Transverse colon (tissue), 4 donors: ENCODE data around the gene HHIP. TPM values are rescaled to one million over a fixed set of nuclear protein-coding genes. Genes with fewer than 3 reads are reported as not detected.

Experiments
- DNase-seq: peaks from one replicate; pipeline ENCODE4 v3.0.0-alpha.2; 2019
- H3K27ac ChIP-seq, 4 donors: fragments of 200-600 bp; sonication (generic); 2 replicates each; pipeline ENCODE4 v1.5.1; 2016 to 2018; ENCODE audit warnings: inconsistent platforms in 4 of 4
- H3K27me3 ChIP-seq: fragments of 200-600 bp; sonication (generic); 2 replicates; pipeline ENCODE4 v1.5.1; 2017; ENCODE audit warnings: inconsistent platforms
- H3K36me3 ChIP-seq, 4 donors: fragments of 200-600 bp; sonication (generic); 2 replicates each; pipeline ENCODE4 v1.5.1; 2017 to 2019; ENCODE audit warnings: inconsistent platforms in 4 of 4
- H3K4me1 ChIP-seq, 4 donors: fragments of 200-600 bp; sonication (generic); 2 replicates each; pipeline ENCODE4 v1.5.1; 2017 to 2020; ENCODE audit warnings: inconsistent platforms in 4 of 4
- H3K4me3 ChIP-seq, 4 donors: fragments of 200-600 bp; sonication (generic); 1 replicate in 1 of 4; 2 replicates in 3 of 4; pipeline versions ENCODE4 v1.5.1 to v1.6.1; 2017 to 2019; ENCODE audit warnings: inconsistent platforms in 4 of 4
- H3K9me3 ChIP-seq, 2 donors: fragments of 200-600 bp; sonication (generic); 2 replicates each; pipeline ENCODE4 v1.5.1; 2017 to 2019; ENCODE audit warnings: inconsistent platforms in 2 of 2
- CTCF ChIP-seq, 5 experiments: fragments of 200-600 bp in 3 of 5; fragments of 450-650 bp in 2 of 5; sonication (generic) in 3 of 5; IDR thresholded peaks; 1 replicate in 2 of 5; 2 replicates in 3 of 5; pipeline ENCODE4 v1.5.1; 2016 to 2017; ENCODE audit warnings: antibody characterized with exemption in 5 of 5, inconsistent platforms in 3 of 5, mild to moderate bottlenecking in 2 of 5, moderate library complexity in 1 of 5
- EP300 ChIP-seq: sonication (generic); formaldehyde crosslinking; IDR thresholded peaks from one replicate; pipeline ENCODE4 v1.6.1; 2017; ENCODE audit warnings: antibody characterized with exemption, low read depth
- POLR2A ChIP-seq: fragments of 450-650 bp; IDR thresholded peaks from one replicate; pipeline ENCODE4 v1.6.1; 2016; ENCODE audit warnings: antibody characterized with exemption, mild to moderate bottlenecking, moderate library complexity
- POLR2AphosphoS5 ChIP-seq, 3 donors: sonication (generic); formaldehyde crosslinking; IDR thresholded peaks; one replicate each; pipeline ENCODE4 v1.6.1; 2016; ENCODE audit warnings: antibody characterized with exemption in 3 of 3
- WGBS, 2 donors: methylation state at CpG; one replicate each; pipeline ENCODE4 v1.1.5; 2018; ENCODE audit warnings: low coverage in 1 of 2; 5-methylcytosine and 5-hydroxymethylcytosine counted together
- in situ Hi-C, 4 donors: fragments of 200-750 bp; cut with MboI; loops; one replicate each; pipeline versions ENCODE4 v1.15.0 to v1.15.1; 2017; ENCODE audit warnings: low sequenced_read_pairs in 3 of 4, low pct_ligation_motif_present in 1 of 4, low pct_unique_long_range_greater_than_20kb in 1 of 4
- intact Hi-C: fragments of 100-400 bp; cut with DNase I; formaldehyde crosslinking; loops from one replicate; pipeline ENCODE4 v1.15.1; 2023; ENCODE audit warnings: low total_unique reads
- total RNA-seq, 4 donors: library from RNA; depleted of rRNA; stranded (reverse); fragments of >200 nt; gene quantifications; one replicate each; pipeline ENCODE4 v1.1.0, GENCODE V29; 2016

HHIP gene
- total RNA-seq, 4 donors from 2014 or later = 0.20 to 5.9 (median 3.3) TPM

GRCh38 chr4:144716778-144717177 is 70.8 kb downstream of the HHIP start:
- Histone ChIP-seq H3K4me1 (no peaks in the 10 kb centered on the region), H3K27ac (no peak overlapping the region), H3K4me3 (no peak overlapping the region), H3K9me3 (no peaks in the 10 kb centered on the region), H3K36me3 (no peaks in the 10 kb centered on the region), H3K27me3 (no peaks in the 10 kb centered on the region)
- DNase-seq = no peak
- WGBS, 2 donors = 87% methylated on average over 2 to 5 of the region's 5 CpGs
- intact Hi-C loops = no loop called here
- TF ChIP-seq CTCF (IDR thresholded peaks at IDR 0.05) = no peak
- no peak for TF ChIP-seq EP300
- TF ChIP-seq POLR2AphosphoS5 (IDR thresholded peaks at IDR 0.05) = no peak
- no peak for TF ChIP-seq POLR2A
- in situ Hi-C loops = no loop called here

GRCh38 chr4:144718958-144719512 is 73.1 kb downstream of the HHIP start:
- no peaks in the 10 kb centered on the region for H3K9me3 ChIP-seq
- intact Hi-C loops = no loop called here
- in situ Hi-C loops = no loop called here
- no peaks in the 10 kb centered on the region for H3K36me3 ChIP-seq
- H3K27me3 ChIP-seq = no peaks in the 10 kb centered on the region
- TF ChIP-seq CTCF (IDR thresholded peaks at IDR 0.05) = no peak
- no peak for TF ChIP-seq POLR2A
- no peak for TF ChIP-seq EP300
- TF ChIP-seq POLR2AphosphoS5 (IDR thresholded peaks at IDR 0.05) = no peak
- no peak overlapping the region for H3K27ac ChIP-seq
- H3K4me1 ChIP-seq = no peaks in the 10 kb centered on the region
- DNase-seq = no peak
- no peak overlapping the region for H3K4me3 ChIP-seq
- WGBS, 2 donors = 60 to 75% methylated on average over 4 of the region's 4 CpGs

DNA sequence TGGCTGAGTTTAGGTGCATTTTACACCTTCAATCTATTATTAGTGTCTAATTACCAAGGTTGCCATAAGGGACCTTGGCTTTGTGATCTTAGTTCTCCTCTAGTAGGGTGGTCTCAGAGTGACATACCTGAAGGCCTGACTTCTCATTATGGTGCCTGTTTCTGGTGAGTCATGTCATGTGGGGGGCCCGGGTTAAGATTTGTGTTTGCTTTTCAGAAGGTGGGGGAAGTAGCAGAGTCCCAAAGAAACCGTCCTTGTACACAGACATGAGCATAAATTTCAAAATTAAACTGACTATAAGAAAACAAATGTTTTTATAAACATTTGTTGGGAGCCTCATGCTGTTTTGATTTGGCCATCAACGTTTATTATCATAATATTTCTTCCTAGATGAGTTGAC is 74.5 kb downstream of the HHIP start:
- in situ Hi-C loops = no loop called here
- intact Hi-C loops = no loop called here
- Histone ChIP-seq H3K9me3 (no peaks in the 10 kb centered on the region), H3K4me1 (no peaks in the 10 kb centered on the region), H3K36me3 (no peaks in the 10 kb centered on the region), H3K27ac (no peak overlapping the region), H3K4me3 (no peak overlapping the region), H3K27me3 (no peaks in the 10 kb centered on the region)
- no peak for DNase-seq
- TF ChIP-seq CTCF (IDR thresholded peaks at IDR 0.05) (no peak), POLR2A (no peak), EP300 (no peak), POLR2AphosphoS5 (IDR thresholded peaks at IDR 0.05) (no peak)
- 63 to 66% methylated on average over 3 of the region's 3 CpGs for WGBS, 2 donors

- no peaks in the 10 kb centered on the region for H3K27me3 ChIP-seq
- no peak overlapping the region for H3K27ac ChIP-seq
- intact Hi-C loops = no loop called here
- H3K9me3 ChIP-seq = no peaks in the 10 kb centered on the region
- DNase-seq = no peak
- TF ChIP-seq POLR2A (no peak), POLR2AphosphoS5 (IDR thresholded peaks at IDR 0.05) (no peak), EP300 (no peak), CTCF (IDR thresholded peaks at IDR 0.05) (no peak)
- H3K4me1 ChIP-seq = no peaks in the 10 kb centered on the region
- H3K36me3 ChIP-seq = no peaks in the 10 kb centered on the region
- no peak overlapping the region for H3K4me3 ChIP-seq
- in situ Hi-C loops = no loop called here
Observed at GRCh38 chr4:144721994-144722393, 76.0 kb downstream of the HHIP start.
